A673 (cell line): ENCODE measurements around the gene HNRNPA1L2. TPM values are rescaled to one million over a fixed set of nuclear protein-coding genes. Genes with fewer than 3 reads are reported as not detected.

Experiments used
- BruUV-seq: library from RNA; stranded (reverse); fragments of 400-500 nt; replicated peaks from 2 replicates; lab custom pipeline; 2021; lab: Mats Ljungman, UMichigan
- CTCF ChIA-PET: fragments of 300-600 bp; sonication (Branson Sonifier 250); formaldehyde crosslinking; loops from one replicate; lab custom pipeline; 2022; ENCODE audit warnings: antibody characterized with exemption; lab: Charles Lee
- POLR2A ChIA-PET: fragments of 300-600 bp; sonication (Branson Sonifier 250); formaldehyde crosslinking; loops from one replicate; lab custom pipeline; 2022; ENCODE audit warnings: antibody characterized with exemption; ENCODE audit not compliant: low non-redundant PET; lab: Charles Lee
- DNase-seq: peaks from one replicate; pipeline ENCODE4 v3.0.0-alpha.2; 2015; ENCODE audit warnings: low spot score
- H3K27ac ChIP-seq: fragments of 200-600 bp; sonication (generic); 2 replicates; pipeline ENCODE4 v1.5.1; 2016; ENCODE audit warnings: mixed run types, low read depth, mild to moderate bottlenecking, mixed read lengths, antibody characterized with exemption, low read length; ENCODE audit not compliant: poor library complexity, severe bottlenecking
- H3K27me3 ChIP-seq: fragments of 200-600 bp; sonication (generic); replicated peaks from 2 replicates; pipeline ENCODE4 v1.6.1; 2017; ENCODE audit warnings: mixed run types, low read depth, mild to moderate bottlenecking, mixed read lengths, antibody characterized with exemption, low read length; ENCODE audit not compliant: insufficient read depth, poor library complexity
- H3K36me3 ChIP-seq: fragments of 200-600 bp; sonication (generic); 2 replicates; pipeline ENCODE4 v1.6.1; 2016; ENCODE audit warnings: mixed run types, mild to moderate bottlenecking, mixed read lengths, antibody characterized with exemption, low read length; ENCODE audit not compliant: insufficient read depth, poor library complexity, severe bottlenecking
- H3K4me1 ChIP-seq: fragments of 200-600 bp; sonication (generic); 2 replicates; pipeline ENCODE4 v1.6.1; 2017; ENCODE audit warnings: mixed run types, mild to moderate bottlenecking, mixed read lengths, antibody characterized with exemption, low read length; ENCODE audit not compliant: insufficient read depth, poor library complexity, severe bottlenecking
- H3K4me3 ChIP-seq: fragments of 200-600 bp; sonication (generic); 2 replicates; pipeline ENCODE4 v1.5.1; 2016; ENCODE audit warnings: low read depth, mixed run types, mild to moderate bottlenecking, mixed read lengths, low read length; ENCODE audit not compliant: poor library complexity, severe bottlenecking
- H3K9me3 ChIP-seq: fragments of 200-600 bp; sonication (generic); 2 replicates; pipeline ENCODE4 v1.6.1; 2016; ENCODE audit warnings: mixed run types, low read depth, mild to moderate bottlenecking, mixed read lengths, antibody characterized with exemption, low read length; ENCODE audit not compliant: poor library complexity, severe bottlenecking
- EZH2 ChIP-seq: fragments of 200-600 bp; sonication (generic); IDR thresholded peaks from 2 replicates; pipeline ENCODE4 v1.6.1; 2017; ENCODE audit warnings: borderline replicate concordance, low read depth, mild to moderate bottlenecking, mixed read lengths, antibody characterized with exemption, low read length; ENCODE audit not compliant: poor library complexity, severe bottlenecking
- intact Hi-C: fragments of 100-400 bp; cut with micrococcal nuclease; formaldehyde crosslinking; loops from one replicate; pipeline ENCODE4 v1.10.0; 2022; ENCODE audit not compliant: unreplicated experiment
- total RNA-seq: library from RNA; stranded (reverse); gene quantifications from 2 replicates; pipeline ENCODE4 v1.2.3, GENCODE V29; 2021
- TF ChIP-seq, protein P1 (sequence below): fragments of 300-800, 200-600 bp; sonication (generic); conservative IDR thresholded peaks from 2 replicates; pipeline ENCODE4 v1.5.1; 2017; ENCODE audit warnings: low read depth, mild to moderate bottlenecking, antibody characterized with exemption, low read length, moderate library complexity, mixed read lengths

Gene HNRNPA1L2
- total RNA-seq, 1 experiment from 2014 or later: 10.1 TPM

GRCh38 chr13:52644108-52644507 is 1.9 kb downstream of the HNRNPA1L2 start:
- CTCF ChIA-PET: no interaction called here
- no peak overlapping the region for H3K27ac ChIP-seq
- intact Hi-C loops: no loop called here
- H3K27me3 ChIP-seq: no peaks in the 10 kb centered on the region
- BruUV-seq: no TSS peak
- no peak for TF ChIP-seq EZH2
- TF ChIP-seq, protein P1, sequence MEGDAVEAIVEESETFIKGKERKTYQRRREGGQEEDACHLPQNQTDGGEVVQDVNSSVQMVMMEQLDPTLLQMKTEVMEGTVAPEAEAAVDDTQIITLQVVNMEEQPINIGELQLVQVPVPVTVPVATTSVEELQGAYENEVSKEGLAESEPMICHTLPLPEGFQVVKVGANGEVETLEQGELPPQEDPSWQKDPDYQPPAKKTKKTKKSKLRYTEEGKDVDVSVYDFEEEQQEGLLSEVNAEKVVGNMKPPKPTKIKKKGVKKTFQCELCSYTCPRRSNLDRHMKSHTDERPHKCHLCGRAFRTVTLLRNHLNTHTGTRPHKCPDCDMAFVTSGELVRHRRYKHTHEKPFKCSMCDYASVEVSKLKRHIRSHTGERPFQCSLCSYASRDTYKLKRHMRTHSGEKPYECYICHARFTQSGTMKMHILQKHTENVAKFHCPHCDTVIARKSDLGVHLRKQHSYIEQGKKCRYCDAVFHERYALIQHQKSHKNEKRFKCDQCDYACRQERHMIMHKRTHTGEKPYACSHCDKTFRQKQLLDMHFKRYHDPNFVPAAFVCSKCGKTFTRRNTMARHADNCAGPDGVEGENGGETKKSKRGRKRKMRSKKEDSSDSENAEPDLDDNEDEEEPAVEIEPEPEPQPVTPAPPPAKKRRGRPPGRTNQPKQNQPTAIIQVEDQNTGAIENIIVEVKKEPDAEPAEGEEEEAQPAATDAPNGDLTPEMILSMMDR: no peak
- no peaks in the 10 kb centered on the region for H3K4me1 ChIP-seq
- no peak overlapping the region for H3K4me3 ChIP-seq
- H3K9me3 ChIP-seq: no peaks in the 10 kb centered on the region
- POLR2A ChIA-PET: no interaction called here
- DNase-seq: no peak
- H3K36me3 ChIP-seq: peaks cover 1% of the 10 kb centered on the region

- no peak for TF ChIP-seq EZH2
- TF ChIP-seq, protein P1: no peak
- CTCF ChIA-PET: no interaction called here
- H3K9me3 ChIP-seq: no peaks in the 10 kb centered on the region
- peaks cover 16% of the 10 kb centered on the region for H3K36me3 ChIP-seq
- DNase-seq: no peak
- H3K27me3 ChIP-seq: no peaks in the 10 kb centered on the region
- POLR2A ChIA-PET: no interaction called here
- no TSS peak for BruUV-seq
- no peaks in the 10 kb centered on the region for H3K4me1 ChIP-seq
- H3K4me3 ChIP-seq: no peak overlapping the region
- intact Hi-C loops: no loop called here
- no peak overlapping the region for H3K27ac ChIP-seq
Measured at GRCh38 chr13:52646967-52647366, 4.7 kb downstream of the HNRNPA1L2 start.

DNA sequence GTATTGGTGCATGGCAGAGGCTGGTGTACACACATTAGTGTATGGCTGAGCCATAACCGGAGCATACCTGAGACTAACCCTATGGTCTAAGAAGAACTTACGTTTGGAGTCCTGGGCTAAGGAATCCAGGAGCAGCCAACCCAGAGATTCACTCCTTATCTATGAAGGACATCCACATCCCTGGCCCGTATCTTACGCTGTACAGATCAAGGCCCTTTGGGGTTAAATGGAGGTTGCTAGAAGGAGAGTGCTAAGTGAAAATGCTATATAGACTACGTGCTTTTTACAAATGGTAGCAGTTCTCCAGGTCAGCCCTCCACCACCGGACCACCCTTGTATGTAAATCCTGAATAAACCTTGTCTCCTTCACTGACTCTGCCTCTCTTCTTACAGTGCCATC is 8.5 kb downstream of the HNRNPA1L2 start:
- CTCF ChIA-PET: no interaction called here
- intact Hi-C loops: loop anchor here (5.0 to 10.0 kb wide), 2 partner anchors 154 to 197 kb away; partner anchors contain the start of gene PCDH8
- peak overlapping the region; percentile 97 for H3K27ac ChIP-seq

More for the DNA sequence above, 8.5 kb downstream of the HNRNPA1L2 start:
- Histone ChIP-seq H3K4me1 (peaks cover 7% of the 10 kb centered on the region), H3K36me3 (peaks cover 16% of the 10 kb centered on the region), H3K27me3 (no peaks in the 10 kb centered on the region), H3K4me3 (peak overlapping the region; percentile 84), H3K9me3 (no peaks in the 10 kb centered on the region)
- TF ChIP-seq EZH2: no peak
- TF ChIP-seq, protein P1: no peak
- POLR2A ChIA-PET: no interaction called here
- no peak for DNase-seq
- BruUV-seq: no TSS peak
